Gastroesophageal sphincter (tissue), 3 donors: ENCODE results near the gene NXF3.

Experiments used
- EP300 ChIP-seq: sonication (generic); formaldehyde crosslinking; IDR thresholded peaks from one replicate; pipeline ENCODE4 v1.6.1; 2017; ENCODE audit warnings: antibody characterized with exemption, mild to moderate bottlenecking
- POLR2A ChIP-seq, 2 donors: fragments of 450-650 bp; IDR thresholded peaks; one replicate each; pipeline ENCODE4 v1.6.1; 2017; ENCODE audit warnings: antibody characterized with exemption in 2 of 2, mild to moderate bottlenecking in 2 of 2, moderate library complexity in 1 of 2
- TF ChIP-seq, protein P1 (sequence below), 4 experiments: fragments of 200-600 bp in 2 of 4; fragments of 450-650 bp in 2 of 4; sonication (generic) in 1 of 4; IDR thresholded peaks; one replicate each; pipeline ENCODE4 v1.5.1; 2017 to 2019; ENCODE audit warnings: antibody characterized with exemption in 4 of 4, mild to moderate bottlenecking in 2 of 4, moderate library complexity in 2 of 4

DNA sequence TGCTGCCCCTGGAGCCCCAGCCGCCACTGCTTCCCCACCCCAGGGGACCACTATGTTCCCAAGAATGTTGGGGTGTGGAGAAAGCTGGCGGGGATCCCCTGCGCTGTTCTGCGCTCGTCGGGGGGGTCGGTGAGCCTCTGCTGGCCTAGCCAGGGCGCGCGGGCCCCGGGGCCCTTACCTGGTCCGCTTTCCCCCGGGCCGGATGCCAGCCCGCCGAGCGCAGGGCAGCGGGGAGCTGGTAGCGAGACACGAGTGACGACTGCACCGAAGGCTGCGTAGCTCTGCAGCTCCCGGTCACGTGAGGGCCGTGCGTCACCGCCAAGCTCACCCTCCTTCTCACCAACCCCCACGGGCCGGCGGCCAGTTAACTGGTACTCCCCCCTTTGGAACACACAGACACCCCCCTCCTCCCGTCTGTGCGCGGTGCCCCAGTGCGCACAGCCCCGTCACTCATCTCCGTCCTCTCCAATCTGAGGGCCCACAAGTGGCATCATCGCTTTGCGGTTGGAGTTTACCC lies 29.0 kb downstream of the NXF3 start, which contains the start of gene BEX1:
- TF ChIP-seq, protein P1, sequence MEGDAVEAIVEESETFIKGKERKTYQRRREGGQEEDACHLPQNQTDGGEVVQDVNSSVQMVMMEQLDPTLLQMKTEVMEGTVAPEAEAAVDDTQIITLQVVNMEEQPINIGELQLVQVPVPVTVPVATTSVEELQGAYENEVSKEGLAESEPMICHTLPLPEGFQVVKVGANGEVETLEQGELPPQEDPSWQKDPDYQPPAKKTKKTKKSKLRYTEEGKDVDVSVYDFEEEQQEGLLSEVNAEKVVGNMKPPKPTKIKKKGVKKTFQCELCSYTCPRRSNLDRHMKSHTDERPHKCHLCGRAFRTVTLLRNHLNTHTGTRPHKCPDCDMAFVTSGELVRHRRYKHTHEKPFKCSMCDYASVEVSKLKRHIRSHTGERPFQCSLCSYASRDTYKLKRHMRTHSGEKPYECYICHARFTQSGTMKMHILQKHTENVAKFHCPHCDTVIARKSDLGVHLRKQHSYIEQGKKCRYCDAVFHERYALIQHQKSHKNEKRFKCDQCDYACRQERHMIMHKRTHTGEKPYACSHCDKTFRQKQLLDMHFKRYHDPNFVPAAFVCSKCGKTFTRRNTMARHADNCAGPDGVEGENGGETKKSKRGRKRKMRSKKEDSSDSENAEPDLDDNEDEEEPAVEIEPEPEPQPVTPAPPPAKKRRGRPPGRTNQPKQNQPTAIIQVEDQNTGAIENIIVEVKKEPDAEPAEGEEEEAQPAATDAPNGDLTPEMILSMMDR (IDR thresholded peaks at IDR 0.05) = no peak
- TF ChIP-seq POLR2A (IDR thresholded peaks at IDR 0.05) (no peak), EP300 (no peak)
